A673 (cell line): ENCODE measurements around the gene UNC45A. TPM values are rescaled to one million over a fixed set of nuclear protein-coding genes. Genes with fewer than 3 reads are reported as not detected.

Experiments used
- BruUV-seq: library from RNA; stranded (reverse); fragments of 400-500 nt; replicated peaks from 2 replicates; lab custom pipeline; 2021; lab: Mats Ljungman, UMichigan
- CTCF ChIA-PET: fragments of 300-600 bp; sonication (Branson Sonifier 250); formaldehyde crosslinking; loops from one replicate; lab custom pipeline; 2022; ENCODE audit warnings: antibody characterized with exemption; lab: Charles Lee
- POLR2A ChIA-PET: fragments of 300-600 bp; sonication (Branson Sonifier 250); formaldehyde crosslinking; loops from one replicate; lab custom pipeline; 2022; ENCODE audit warnings: antibody characterized with exemption; ENCODE audit not compliant: low non-redundant PET; lab: Charles Lee
- DNase-seq: peaks from one replicate; pipeline ENCODE4 v3.0.0-alpha.2; 2015; ENCODE audit warnings: low spot score
- H3K27ac ChIP-seq: fragments of 200-600 bp; sonication (generic); 2 replicates; pipeline ENCODE4 v1.5.1; 2016; ENCODE audit warnings: mixed run types, low read depth, mild to moderate bottlenecking, mixed read lengths, antibody characterized with exemption, low read length; ENCODE audit not compliant: poor library complexity, severe bottlenecking
- H3K27me3 ChIP-seq: fragments of 200-600 bp; sonication (generic); replicated peaks from 2 replicates; pipeline ENCODE4 v1.6.1; 2017; ENCODE audit warnings: mixed run types, low read depth, mild to moderate bottlenecking, mixed read lengths, antibody characterized with exemption, low read length; ENCODE audit not compliant: insufficient read depth, poor library complexity
- H3K36me3 ChIP-seq: fragments of 200-600 bp; sonication (generic); 2 replicates; pipeline ENCODE4 v1.6.1; 2016; ENCODE audit warnings: mixed run types, mild to moderate bottlenecking, mixed read lengths, antibody characterized with exemption, low read length; ENCODE audit not compliant: insufficient read depth, poor library complexity, severe bottlenecking
- H3K4me1 ChIP-seq: fragments of 200-600 bp; sonication (generic); 2 replicates; pipeline ENCODE4 v1.6.1; 2017; ENCODE audit warnings: mixed run types, mild to moderate bottlenecking, mixed read lengths, antibody characterized with exemption, low read length; ENCODE audit not compliant: insufficient read depth, poor library complexity, severe bottlenecking
- H3K4me3 ChIP-seq: fragments of 200-600 bp; sonication (generic); 2 replicates; pipeline ENCODE4 v1.5.1; 2016; ENCODE audit warnings: low read depth, mixed run types, mild to moderate bottlenecking, mixed read lengths, low read length; ENCODE audit not compliant: poor library complexity, severe bottlenecking
- H3K9me3 ChIP-seq: fragments of 200-600 bp; sonication (generic); 2 replicates; pipeline ENCODE4 v1.6.1; 2016; ENCODE audit warnings: mixed run types, low read depth, mild to moderate bottlenecking, mixed read lengths, antibody characterized with exemption, low read length; ENCODE audit not compliant: poor library complexity, severe bottlenecking
- CTCF ChIP-seq: fragments of 300-800, 200-600 bp; sonication (generic); conservative IDR thresholded peaks from 2 replicates; pipeline ENCODE4 v1.5.1; 2017; ENCODE audit warnings: low read depth, mild to moderate bottlenecking, antibody characterized with exemption, low read length, moderate library complexity, mixed read lengths
- EZH2 ChIP-seq: fragments of 200-600 bp; sonication (generic); IDR thresholded peaks from 2 replicates; pipeline ENCODE4 v1.6.1; 2017; ENCODE audit warnings: borderline replicate concordance, low read depth, mild to moderate bottlenecking, mixed read lengths, antibody characterized with exemption, low read length; ENCODE audit not compliant: poor library complexity, severe bottlenecking
- intact Hi-C: fragments of 100-400 bp; cut with micrococcal nuclease; formaldehyde crosslinking; loops from one replicate; pipeline ENCODE4 v1.10.0; 2022; ENCODE audit not compliant: unreplicated experiment
- total RNA-seq: library from RNA; stranded (reverse); gene quantifications from 2 replicates; pipeline ENCODE4 v1.2.3, GENCODE V29; 2021

The UNC45A gene
- total RNA-seq, 1 experiment from 2014 or later = 74.4 TPM

DNA sequence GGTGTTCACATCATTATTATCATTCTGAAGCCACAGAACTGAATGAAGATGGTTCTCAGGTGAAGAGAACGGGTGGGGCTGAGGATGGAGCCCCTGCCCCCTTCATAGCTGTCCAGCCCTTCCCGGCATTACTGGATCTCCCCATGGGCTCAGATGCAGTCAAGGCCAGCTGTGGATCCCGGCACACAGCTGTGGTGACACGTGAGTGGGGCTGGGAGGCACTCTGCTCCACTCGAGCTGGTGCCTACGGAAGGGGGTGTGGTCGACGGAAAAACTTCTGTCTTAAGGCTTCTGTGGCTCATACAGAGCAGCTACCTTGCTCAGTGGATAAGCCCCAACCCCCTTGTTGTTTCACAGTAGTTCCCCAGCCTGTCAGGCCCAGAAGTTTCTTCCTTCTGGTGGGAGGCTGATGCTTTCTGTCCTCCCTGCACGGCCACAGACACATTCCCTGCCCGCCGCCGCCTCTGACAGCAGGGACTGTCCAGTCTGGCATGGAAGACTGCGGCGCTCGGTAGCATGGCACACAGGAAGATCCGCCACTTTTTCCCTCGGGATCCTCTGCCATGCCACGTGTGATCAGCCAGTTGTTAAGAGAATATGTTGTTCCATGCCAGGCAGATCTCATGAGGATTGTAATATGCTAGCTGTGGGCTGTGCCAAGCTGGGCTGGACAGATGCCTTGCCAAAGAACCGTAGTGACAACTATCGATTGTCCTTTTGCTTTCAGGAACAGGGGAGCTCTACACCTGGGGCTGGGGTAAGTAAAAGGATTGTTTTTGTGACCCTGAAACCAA is 25.4 kb downstream of the UNC45A start:
- intact Hi-C loops = no loop called here
- ChIA-PET POLR2A (no interaction called here), CTCF (interaction anchor here (0.7 kb wide), 1 partner anchor 308 kb away, joined by 4 read pairs; no protein-coding TSS in a partner anchor)
- Histone ChIP-seq H3K9me3 (no peaks in the 10 kb centered on the region), H3K27me3 (no peaks in the 10 kb centered on the region), H3K4me1 (peaks cover 10% of the 10 kb centered on the region), H3K4me3 (no peak overlapping the region), H3K27ac (peak overlapping the region; percentile 20), H3K36me3 (peaks cover 61% of the 10 kb centered on the region)
- DNase-seq = no peak
- TF ChIP-seq EZH2 (no peak), CTCF (no peak)
- no TSS peak for BruUV-seq

DNA sequence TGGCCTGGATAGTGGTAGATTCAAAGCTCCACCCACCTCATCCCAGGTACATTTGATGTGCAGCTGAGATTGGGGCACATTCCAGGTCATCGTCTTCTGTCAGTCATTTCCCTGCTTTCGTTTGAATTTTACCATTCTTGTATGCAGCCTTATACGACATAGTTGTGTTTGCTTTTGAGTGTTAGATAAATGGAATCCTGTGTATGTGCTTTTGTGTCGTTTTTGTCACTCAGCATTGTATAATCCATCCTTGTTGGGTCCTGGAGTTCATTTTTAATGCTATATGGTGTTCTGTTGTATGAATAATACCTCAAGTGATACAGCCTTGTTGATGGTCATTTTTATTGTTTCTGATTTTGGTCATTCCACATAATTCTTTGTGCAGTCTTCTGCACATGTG is 26.9 kb downstream of the UNC45A start:
- ChIA-PET POLR2A (no interaction called here), CTCF (no interaction called here)
- no peaks in the 10 kb centered on the region for H3K27me3 ChIP-seq
- H3K4me3 ChIP-seq = no peak overlapping the region
- peaks cover 76% of the 10 kb centered on the region for H3K36me3 ChIP-seq
- no TSS peak for BruUV-seq
- peaks cover 4% of the 10 kb centered on the region for H3K4me1 ChIP-seq
- intact Hi-C loops = no loop called here
- TF ChIP-seq EZH2 (no peak), CTCF (no peak)
- no peak for DNase-seq
- no peaks in the 10 kb centered on the region for H3K9me3 ChIP-seq
- no peak overlapping the region for H3K27ac ChIP-seq

DNA sequence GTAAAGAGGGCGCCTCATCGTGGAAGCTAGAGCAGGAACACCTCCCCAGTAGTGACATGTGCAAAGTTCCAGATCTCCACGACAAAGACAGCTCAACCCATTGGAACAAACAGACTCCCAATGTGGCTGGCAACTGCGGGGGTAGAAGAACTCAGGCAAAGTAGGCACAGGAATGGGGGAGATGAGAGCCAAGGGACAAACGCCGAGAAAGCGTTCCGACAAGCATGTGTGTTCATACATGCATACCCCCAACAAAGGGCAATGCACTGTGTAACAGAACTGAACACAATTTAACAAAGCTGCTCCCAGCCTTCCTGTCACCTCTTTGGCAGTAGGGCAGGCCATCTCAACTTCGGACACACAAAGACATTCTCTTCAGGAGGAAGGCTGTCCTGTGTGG is 31.2 kb downstream of the UNC45A start:
- CTCF ChIA-PET = interaction anchor here (1.0 kb wide), 1 partner anchor 10 kb away, joined by 13 read pairs; no protein-coding TSS in a partner anchor
- Histone ChIP-seq H3K27ac (no peak overlapping the region), H3K27me3 (no peaks in the 10 kb centered on the region), H3K4me3 (no peak overlapping the region), H3K36me3 (peaks cover 99% of the 10 kb centered on the region), H3K4me1 (no peaks in the 10 kb centered on the region), H3K9me3 (no peaks in the 10 kb centered on the region)
- intact Hi-C loops = no loop called here
- BruUV-seq = TSS peak; percentile 73
- DNase-seq = no peak
- TF ChIP-seq CTCF = no peak
- TF ChIP-seq EZH2 = no peak
- POLR2A ChIA-PET = interaction anchor here (0.7 to 1.0 kb wide), 2 partner anchors 9 to 441 kb away, joined by 3 read pairs; no protein-coding TSS in a partner anchor
